ENCODE measurements around the gene IPCEF1.
"Not testable (repeated sequence)": the region's sequence is repeated elsewhere in the genome, so short reads cannot be mapped to it uniquely, and the experiment has no call there.

The IPCEF1 gene

DNA sequence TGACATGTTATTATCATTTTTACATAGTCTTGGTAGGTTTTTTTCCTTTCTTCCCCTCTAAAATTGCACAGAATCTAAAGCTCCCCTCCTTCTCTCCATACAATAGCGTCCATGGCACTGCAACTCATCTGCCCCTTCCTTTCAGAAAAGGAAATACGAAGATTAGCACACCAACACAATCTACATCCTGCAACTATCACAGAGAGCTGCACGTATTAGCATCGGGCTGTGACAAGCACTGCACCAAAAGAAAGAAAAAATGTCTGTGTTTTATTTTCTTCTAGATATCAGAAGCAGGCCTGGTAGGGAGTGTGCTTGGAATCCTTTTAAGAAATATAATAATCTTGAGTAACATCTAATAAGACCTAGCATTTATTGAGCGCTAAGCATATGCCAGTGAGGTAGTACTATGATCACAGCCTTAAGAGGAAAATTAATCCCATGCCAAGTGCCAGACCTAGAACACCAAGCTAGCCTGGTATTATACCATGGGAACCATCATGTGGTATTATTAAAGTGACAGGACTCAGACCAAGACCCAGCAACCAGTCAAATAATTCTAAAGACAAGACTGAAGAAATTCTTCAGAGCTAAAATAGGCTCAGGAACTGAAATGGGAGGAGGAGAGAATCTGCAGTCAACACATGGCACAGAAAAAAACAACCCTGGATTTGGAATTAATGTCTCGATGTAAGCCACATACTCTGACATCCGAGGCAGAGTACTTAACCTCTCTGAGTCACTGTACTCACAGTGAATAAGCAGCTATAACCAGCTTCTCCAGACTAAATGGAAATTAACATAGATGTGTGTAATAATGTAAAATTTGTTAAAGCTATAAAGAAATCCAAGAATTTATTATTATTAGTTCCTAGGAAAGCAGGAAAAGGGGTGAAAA is 124.3 kb downstream of the IPCEF1 start:
- no peak for DNase-seq (ENCODE audit: low read depth, low spot score)
- H3K27ac ChIP-seq: no peak overlapping the region

- no peak overlapping the region for H3K27ac ChIP-seq
- DNase-seq (ENCODE audit: low read depth, low spot score): no peak
Observed at GRCh38 chr6:154230910-154231595, 125.5 kb downstream of the IPCEF1 start.

GRCh38 chr6:154230393-154230792 is 126.2 kb downstream of the IPCEF1 start:
- DNase-seq (ENCODE audit: low read depth, low spot score): no peak
- H3K27ac ChIP-seq: no peak overlapping the region

DNA sequence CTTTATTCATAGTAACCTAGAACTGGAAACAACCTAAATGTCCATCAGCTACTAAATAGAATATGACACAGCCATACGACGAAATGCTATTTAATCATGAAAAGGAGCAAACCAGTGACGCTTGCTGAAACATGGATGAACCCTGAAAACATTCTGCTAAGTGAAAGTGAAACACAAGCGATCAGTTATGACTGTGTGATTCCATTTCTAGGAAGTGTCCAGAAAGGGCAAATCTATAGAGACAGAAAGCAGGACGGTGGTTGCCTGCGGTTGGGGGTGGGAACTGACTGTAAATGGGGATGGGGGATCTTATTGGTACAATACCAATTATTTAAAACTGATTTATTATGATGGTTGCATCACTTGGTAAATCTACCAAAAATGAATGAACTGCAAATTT is 126.8 kb downstream of the IPCEF1 start:
- no peak overlapping the region for H3K27ac ChIP-seq
- no peak for DNase-seq (ENCODE audit: low read depth, low spot score)

GRCh38 chr6:154228521-154228905 is 128.1 kb downstream of the IPCEF1 start:
- no peak overlapping the region for H3K27ac ChIP-seq
- DNase-seq (ENCODE audit: low read depth, low spot score): no peak

DNA sequence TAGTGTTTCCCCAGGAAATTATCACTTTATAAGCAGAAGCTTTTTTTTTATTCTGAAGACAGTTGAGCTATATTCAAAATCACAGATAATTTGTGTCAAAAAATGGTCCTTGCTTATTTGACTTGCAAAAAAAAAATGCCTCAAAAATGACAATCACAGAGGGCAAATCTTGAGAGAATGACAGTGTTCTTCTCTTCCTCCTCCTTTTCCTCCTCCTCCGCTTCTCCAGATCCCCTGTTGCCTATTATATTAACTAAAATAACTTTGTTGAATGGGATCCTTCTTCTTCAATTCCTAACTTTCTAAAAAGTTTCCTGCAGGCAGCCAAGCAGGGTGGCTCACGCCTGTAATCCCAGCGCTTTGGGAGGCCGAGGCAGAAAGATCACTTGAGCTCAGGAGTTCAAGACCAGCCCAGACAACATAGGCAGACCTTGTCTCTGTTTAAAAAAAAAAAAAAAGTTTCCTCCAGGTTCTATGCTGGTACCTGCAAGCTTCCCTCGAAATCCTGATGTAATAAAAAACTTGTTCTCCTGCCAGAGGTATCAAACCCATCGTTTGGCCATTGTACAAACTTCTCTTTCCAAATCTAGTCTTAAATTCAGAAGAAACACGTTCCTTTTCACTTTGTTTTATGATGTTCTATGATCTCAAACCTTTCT is 128.6 kb downstream of the IPCEF1 start:
- H3K27ac ChIP-seq: no peak overlapping the region

DNA sequence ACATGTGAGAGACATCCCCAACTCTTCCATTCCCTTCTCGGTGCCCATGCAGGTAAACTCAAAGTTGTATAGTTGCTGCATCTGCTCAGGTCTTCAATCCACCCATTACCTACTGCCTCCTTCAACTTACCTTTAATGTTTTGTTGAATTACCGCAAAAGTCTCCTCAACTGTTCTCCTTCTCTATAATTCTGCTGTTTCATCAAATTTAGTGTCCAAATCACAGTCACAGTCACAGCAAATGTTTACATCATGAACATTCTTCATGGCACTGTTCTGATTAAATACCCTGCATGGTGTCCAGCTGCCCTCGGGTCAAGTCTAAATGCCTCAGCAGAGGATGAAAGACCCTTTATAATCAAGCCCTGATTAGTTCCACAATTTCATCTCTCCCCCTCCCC is 130.1 kb downstream of the IPCEF1 start:
- H3K27ac ChIP-seq: no peak overlapping the region
- DNase-seq (ENCODE audit: low read depth, low spot score): no peak

More for the DNA sequence above, 128.6 kb downstream of the IPCEF1 start:
- no peak for DNase-seq (ENCODE audit: low read depth, low spot score)

DNA sequence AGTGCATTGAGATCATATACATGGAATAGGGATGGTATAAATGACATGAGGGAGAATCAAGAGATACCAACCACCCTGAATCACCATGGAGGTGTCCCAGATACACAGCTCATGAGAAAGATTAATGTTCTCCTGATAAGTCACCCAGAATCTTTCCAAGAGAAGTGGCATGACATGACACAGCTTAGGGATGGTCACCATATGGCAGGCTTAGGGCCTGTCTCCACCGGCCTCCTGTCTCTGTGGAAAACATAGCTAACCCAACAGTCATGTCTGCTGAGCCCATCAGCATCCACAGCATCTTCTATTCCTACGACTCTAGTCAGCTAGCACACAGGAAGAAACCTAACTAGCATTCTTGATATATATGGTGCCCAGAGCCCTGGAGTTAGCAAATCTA is 133.3 kb downstream of the IPCEF1 start:
- no peak for DNase-seq (ENCODE audit: low read depth, low spot score)
- no peak overlapping the region for H3K27ac ChIP-seq

DNA sequence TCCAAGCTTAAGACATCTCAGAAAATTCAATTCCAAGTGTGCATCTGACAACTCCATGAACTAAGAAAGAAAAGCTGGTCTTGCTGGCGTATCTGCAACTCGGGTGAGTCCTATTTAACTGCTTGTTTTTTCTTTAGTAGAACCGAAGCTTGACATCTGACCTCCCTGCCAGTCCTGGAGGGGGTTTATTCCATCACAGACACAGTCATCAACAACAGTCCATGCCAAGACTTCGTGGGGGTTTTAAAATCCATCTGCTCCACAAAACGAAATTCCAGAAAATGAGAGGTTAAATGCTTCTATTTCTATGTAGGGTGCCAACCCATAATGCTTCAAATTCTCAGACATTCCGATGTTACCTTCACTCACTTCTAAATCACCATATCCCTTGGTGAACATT is 133.9 kb downstream of the IPCEF1 start:
- no peak for DNase-seq (ENCODE audit: low read depth, low spot score)
- H3K27ac ChIP-seq: no peak overlapping the region

GRCh38 chr6:154219250-154219649 is 137.4 kb downstream of the IPCEF1 start:
- no peak for DNase-seq (ENCODE audit: low read depth, low spot score)
- H3K27ac ChIP-seq: no peak overlapping the region

DNA sequence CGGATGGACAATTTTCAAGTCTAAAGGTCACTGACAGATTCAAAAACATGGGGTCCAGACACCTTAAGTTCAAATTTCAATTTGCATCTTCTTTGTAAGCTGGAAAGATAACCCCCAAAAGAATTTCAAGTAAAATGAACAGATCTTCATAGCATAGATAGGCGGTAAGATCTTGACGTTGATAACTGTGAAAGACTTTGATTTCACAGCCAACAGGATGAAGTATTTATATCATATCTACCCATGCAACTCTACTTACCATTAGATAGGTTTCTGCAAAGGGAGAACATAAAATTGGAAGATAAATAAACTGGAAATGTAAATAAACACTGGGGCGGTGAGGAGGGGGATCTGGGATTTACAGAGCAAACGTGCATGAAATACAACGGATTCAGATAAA is 137.8 kb downstream of the IPCEF1 start:
- no peak for DNase-seq (ENCODE audit: low read depth, low spot score)
- no peak overlapping the region for H3K27ac ChIP-seq

DNA sequence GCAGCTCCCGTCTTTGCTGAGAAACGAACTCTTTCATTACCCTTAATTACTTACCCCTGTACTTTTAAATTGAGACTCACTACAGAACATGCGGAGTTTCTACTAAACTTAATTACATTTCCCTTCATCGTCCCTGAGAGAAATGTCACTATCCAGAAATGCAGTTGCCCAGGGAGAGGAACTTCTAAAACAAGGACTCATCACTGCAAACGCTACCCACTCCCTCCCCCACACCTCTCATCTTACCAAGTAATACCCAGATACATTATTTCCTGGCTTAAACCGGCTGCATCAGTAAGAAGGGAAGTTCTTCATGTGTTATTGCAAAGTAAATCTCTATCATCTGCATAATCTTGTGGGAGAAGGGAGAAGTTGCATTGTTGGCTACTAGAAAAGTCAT is 138.3 kb downstream of the IPCEF1 start:
- DNase-seq (ENCODE audit: low read depth, low spot score): no peak

DNA sequence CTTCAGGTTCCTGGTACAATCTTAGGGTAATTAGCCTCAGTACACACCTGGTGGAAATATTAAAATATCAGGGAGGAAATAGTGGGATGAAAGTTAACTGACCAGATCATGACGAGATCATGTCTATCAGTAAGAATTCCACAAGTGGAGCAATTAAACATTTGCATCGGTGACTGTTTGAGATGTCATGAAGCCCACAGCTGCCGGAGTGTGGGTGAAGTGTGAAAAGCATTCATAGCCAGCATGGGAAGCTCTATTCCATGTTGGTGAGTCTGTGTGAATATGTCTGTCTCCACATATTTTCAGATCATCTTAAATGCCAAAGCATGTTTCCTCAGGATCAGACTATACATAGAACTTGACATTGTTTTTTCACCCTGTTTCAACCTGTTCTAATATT is 142.8 kb downstream of the IPCEF1 start:
- no peak overlapping the region for H3K27ac ChIP-seq
- no peak for DNase-seq (ENCODE audit: low read depth, low spot score)

More for the DNA sequence above, 138.3 kb downstream of the IPCEF1 start:
- H3K27ac ChIP-seq: no peak overlapping the region

- no peak for DNase-seq (ENCODE audit: low read depth, low spot score)
- H3K27ac ChIP-seq: no peak overlapping the region
Observed at GRCh38 chr6:154210678-154211077, 145.9 kb downstream of the IPCEF1 start.

DNA sequence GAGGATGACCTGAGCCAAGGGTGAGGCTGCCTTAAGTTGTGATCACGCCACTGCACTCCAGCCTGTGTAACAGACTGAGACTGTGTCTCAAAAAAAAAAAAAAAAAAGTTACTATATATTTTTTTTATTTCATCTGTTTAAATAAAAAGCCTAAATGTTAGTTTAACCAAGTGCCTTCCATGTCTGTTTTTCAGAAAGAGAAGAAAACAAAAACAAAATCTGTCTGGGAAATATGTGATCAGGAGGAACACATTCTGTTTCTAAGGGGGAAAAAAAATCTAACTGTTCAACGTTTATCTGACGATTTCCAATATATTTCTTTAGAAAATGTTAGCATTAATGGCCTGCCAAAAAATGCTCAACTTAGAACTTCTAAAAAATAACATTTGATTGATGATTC is 147.0 kb downstream of the IPCEF1 start:
- no peak overlapping the region for H3K27ac ChIP-seq
- no peak for DNase-seq (ENCODE audit: low read depth, low spot score)

DNA sequence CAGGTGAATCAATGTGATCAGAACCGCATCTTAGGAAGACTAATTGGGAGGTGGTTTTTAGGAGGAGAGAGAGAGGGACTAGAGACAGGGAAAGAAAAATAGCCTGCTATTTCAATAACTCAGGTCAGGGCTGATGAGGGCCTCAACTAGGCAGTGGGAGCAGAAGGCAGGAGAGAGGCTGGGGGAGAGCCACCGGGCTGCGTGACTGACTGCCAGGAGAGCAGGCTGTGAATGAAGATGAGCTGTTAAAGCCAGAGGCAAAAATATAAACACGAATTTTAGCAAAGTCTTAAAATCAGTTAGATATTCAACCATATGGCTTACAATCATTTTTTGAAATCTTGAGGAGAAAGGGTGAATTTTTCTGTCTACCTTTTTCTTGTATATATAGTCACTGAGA is 149.6 kb downstream of the IPCEF1 start:
- H3K27ac ChIP-seq: no peak overlapping the region
- no peak for DNase-seq (ENCODE audit: low read depth, low spot score)

- no peak for DNase-seq (ENCODE audit: low read depth, low spot score)
- no peak overlapping the region for H3K27ac ChIP-seq
Observed at GRCh38 chr6:154206141-154206540, 150.5 kb downstream of the IPCEF1 start.

DNA sequence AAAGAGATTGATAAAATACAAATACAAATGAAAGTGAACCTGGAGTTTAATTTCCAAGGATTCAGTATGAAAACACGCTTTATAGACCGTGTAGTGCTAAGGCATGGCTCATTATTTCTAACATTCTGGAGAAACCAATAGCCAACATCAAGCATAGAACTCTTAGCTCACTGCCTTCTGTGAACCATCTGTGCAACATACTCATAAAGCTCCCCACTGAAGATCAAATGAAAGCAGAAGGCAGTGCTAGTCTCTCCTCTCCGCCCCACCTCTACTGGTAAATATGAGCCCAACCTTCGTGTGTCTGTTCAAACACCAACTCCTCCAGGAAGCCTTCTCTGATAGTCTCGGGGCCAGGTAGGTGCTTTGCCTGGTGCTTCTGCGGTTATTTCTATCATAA is 153.6 kb downstream of the IPCEF1 start:
- no peak for DNase-seq (ENCODE audit: low read depth, low spot score)
- no peak overlapping the region for H3K27ac ChIP-seq

- no peak for DNase-seq (ENCODE audit: low read depth, low spot score)
- H3K27ac ChIP-seq: no peak overlapping the region
Observed at GRCh38 chr6:154202339-154202738, 154.3 kb downstream of the IPCEF1 start.

DNA sequence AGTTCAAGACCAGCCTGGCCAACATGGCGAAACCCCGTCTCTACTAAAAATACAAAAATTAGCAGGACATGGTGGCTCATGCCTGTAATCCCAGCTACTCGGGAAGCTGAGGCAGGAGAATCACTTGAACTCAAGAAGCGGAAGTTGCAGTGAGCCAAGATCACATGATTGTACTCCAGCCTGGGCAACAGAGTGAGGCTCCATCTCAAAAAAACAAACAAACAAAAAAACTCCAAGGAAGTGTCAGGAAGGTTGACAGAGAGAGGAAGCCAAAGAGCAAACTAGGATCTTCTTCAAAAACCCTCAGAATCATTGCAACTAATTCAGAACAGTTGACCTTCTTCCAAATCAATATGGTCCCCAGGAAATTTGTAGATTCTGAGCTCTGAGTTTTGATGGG is 154.9 kb downstream of the IPCEF1 start:
- not testable (repeated sequence) for DNase-seq (ENCODE audit: low read depth, low spot score); H3K27ac ChIP-seq

DNA sequence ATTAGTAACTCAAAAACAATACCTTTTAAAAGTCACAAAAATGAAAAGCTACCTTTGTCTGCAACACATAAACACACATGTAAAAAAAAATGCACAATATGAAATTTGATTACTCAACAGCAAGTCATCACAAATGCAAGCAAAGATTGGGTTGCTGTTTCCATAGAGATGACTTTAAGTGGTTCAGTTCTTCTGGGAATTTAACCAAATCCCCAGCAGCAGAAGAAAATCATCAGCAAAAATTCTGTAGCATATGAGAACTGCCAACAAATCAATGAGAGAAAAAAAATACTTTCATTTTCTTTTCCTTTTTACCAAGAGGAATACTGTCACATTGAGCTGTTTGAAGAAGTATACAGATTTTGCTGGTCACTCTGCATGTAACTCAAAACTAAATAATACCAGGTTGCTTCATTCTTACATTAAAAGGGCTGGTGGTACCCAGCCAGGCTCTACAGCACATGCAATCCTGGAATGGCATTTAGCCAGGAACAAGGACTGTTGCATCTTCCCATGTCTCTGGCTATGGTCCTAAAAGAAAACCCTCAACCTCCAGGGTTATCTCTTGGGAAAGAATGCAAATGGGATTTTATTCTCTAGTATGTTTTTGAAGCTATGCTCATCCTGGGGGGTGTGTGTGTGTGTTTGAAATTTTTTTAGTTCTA is 159.3 kb downstream of the IPCEF1 start:
- no peak for DNase-seq (ENCODE audit: low read depth, low spot score)
- no peak overlapping the region for H3K27ac ChIP-seq

Measured in epithelial cell of prostate (primary cell).